T-helper 9 cell (primary cell): ENCODE measurements around the gene FBXO17.
"Not testable (repeated sequence)": the region's sequence is repeated elsewhere in the genome, so short reads cannot be mapped to it uniquely, and the experiment has no call there.

Source experiments
- DNase-seq: peaks from one replicate; pipeline ENCODE4 v3.0.0-alpha.2; 2020
- total RNA-seq, 2 donors: gene quantifications; one replicate each; lab custom pipeline; 2026; lab: John Stamatoyannopoulos, UW

FBXO17 gene
- 0 reads per million in 2 donors for total RNA-seq

GRCh38 chr19:38975214-38975860 is at the start of gene FBXO17:
Gene FBXO17 (minus strand): TSS chr19:38975742. CDS start chr19:38950319, 25,423 bp downstream.
- DNase-seq = no peak

DNA sequence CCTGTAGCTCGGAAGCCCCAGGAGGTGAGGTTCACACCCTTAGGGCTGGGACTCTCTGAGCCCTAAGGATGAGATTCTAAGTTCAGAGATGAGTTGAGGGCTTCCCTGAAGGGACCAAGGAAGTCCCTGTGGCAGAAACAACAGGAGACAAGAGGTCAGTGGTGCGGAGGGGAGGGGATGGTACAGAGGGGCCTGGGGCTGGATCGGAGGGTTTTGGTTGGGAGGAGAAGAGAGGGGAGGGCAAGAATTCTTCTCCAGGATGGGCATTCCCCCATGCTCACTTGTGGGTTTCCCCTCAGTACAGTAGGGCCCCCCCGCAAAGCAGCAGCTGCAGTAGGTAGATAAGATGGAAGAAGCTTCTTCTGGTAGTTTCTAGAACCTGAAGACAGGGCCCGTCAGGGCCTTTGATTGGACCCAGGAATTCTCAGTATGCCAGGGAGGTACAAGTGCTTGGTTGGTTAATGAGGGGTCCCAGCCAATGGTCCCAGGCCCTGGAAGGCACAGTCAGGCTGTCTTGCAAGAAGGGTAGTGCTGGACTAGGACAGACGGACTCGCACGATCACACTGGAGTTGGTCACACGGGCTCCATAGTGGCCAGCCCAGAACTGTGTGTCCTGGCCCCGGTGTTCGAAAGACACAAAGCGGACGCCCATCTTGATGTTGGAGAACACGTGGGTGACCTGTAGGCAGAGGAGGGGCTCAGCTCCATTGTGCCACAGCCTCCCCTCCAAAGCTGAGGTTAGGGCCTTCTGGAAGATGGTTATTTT is 49.5 kb upstream of the FBXO17 start:
- no peak for DNase-seq

DNA sequence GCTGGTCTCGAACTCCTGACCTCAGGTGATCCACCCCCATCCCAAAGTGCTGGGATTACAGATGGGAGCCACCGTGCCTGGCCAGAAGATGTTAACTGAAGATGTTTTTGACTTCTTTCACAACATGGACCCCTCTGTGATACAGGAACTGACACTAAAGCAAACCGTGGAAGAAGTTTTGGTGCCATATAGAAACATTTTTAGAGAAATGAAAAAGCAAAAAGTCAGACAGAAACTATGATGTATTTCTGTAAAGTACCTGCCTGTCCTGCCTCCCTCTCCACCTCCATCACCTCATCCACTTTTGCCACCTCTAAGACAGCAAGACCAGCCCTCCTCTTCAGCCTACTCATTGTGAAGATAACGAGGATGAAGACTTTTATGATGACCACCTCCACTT is 45.5 kb upstream of the FBXO17 start:
- no peak for DNase-seq

DNA sequence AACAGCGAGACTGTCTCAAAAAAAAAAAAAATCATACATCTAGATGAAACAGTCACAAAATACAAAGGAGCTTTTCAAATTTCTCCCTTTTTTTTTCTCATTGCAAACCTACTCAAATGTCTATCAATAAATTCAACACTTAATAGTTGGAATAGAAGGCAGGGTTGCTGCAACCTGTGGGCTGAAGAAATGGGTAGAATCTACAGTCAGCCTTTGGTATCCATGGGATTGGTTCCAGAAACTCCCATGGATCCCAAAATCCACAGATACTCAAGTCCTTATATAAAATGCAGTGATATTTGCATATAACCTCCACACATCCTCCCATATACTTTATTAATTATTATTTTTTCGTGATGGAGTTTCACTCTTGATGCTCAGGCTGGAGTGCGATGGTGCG is 42.1 kb upstream of the FBXO17 start:
- DNase-seq = no peak

- DNase-seq = no peak
Observed at GRCh38 chr19:39017026-39017425, 41.5 kb upstream of the FBXO17 start.

GRCh38 chr19:39014037-39014436 is 38.5 kb upstream of the FBXO17 start:
- DNase-seq = no peak

DNA sequence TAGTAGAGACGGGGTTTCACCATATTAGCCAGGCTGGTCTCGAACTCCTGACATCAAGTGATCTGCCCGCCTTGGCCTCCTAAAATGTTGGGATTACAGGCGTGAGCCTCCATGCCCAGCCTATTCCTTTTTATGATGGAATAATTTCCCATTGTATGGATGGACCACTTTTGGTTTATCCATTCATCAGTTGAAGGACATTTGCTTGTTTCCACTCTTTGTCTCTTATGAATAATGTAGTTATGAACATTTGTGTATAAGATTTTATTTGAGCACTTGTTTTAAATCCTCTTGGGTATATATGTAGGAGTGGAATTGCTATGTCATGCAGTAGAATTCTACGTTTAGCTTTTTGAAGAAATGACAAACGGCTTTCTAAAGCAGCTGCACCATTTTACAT is 33.5 kb upstream of the FBXO17 start:
- no peak for DNase-seq

DNA sequence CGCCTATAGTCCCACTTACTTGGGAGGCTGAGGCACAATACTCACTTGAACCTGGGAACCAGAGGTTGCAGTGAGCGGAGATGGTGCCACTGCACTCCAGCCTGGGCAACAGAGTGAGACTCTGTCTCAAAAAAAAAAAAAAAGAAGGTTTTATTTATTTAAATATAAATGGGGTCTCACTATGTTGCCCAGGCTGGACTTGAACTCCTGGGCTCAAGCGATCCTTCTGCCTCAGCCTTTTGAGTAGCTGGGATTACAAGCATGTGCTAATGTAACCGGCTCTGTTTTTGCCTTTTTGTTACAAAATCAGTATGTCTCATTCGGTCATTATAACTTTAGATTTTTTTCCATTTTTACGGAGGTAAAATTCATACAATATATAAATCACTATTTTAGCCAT is 32.6 kb upstream of the FBXO17 start:
- DNase-seq = no peak

GRCh38 chr19:39007096-39007495 is 31.6 kb upstream of the FBXO17 start:
- no peak for DNase-seq

- no peak for DNase-seq
Observed at GRCh38 chr19:39004403-39004802, 28.9 kb upstream of the FBXO17 start.

DNA sequence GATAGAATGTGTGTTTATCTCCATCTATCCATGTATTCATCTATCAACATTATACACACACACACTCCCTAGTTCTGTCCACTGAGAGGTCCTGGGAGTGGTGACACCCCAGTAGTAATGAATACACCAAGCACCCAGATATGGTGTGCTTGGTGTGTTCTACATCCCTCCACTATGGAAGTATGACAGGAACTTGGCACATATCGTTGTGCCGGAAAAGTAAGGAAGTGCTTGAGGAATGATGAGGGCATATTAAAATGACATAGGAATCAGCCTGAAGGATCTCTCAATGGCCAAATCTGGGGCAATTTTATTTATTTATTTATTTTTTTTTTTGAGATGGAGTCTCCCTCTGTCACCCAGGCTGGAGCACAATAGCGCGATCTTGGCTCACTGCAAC is 28.3 kb upstream of the FBXO17 start:
- no peak for DNase-seq

GRCh38 chr19:39003188-39003587 is 27.6 kb upstream of the FBXO17 start:
- no peak for DNase-seq

DNA sequence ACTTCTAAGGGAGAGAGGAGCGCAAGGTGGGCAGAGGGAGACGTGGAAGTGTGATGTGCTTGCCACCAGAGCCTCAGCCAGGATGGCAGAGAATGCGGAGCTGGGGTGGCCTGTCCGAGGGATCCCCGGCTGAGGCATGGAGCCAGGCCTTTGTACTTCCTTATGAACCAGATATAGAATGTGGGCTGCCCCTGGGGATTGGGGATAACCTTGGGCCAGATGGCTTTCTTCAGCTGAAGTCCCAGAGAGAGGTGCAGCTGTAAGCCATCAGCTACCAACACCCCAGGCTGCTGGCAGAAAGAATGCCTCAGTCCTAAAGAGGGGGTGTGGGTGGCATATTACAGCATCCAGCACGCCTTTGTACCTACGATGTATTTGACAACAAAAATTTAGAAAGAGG is 25.5 kb upstream of the FBXO17 start:
- no peak for DNase-seq

- not testable (repeated sequence) for DNase-seq
Observed at GRCh38 chr19:38997576-38997975, 22.0 kb upstream of the FBXO17 start.

- no peak for DNase-seq
Observed at GRCh38 chr19:38993271-38993670, 17.7 kb upstream of the FBXO17 start.

DNA sequence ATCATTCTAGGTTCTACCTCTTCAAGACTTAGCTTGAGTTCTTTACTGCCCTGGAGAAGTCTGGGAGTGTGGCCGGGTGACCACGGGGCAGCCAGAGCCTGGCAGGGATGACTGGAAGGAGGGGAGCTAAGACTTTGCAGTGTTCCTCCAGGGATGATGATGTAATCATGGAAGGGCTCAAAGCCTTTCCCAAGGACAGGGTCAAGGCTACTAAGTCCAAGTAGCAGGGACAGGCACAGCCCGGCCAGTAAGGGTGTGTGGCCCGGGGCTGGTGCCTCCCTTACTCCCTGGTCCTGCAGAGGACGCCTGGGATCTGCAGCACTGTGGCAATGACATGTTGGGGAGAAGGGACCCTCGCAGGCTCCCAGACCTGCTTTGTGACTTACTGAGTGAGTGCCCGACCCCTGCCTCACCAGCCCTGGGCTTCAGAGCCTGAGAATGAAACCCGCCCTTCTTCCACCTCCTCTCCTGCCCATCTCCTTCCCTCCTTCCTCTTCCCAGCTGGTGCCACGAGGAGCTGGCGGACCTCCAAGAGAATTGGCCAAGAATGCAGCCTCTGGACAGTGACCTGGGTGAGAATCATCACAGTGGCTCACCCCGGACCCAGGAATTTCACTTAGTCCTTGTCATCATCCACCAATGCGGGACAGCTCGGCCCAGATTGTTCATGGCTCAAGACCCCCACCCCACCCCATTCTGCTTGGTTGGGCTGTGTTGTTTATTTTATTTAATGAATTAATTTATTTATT is 15.6 kb upstream of the FBXO17 start:
- DNase-seq = no peak

GRCh38 chr19:38989614-38990013 is 14.1 kb upstream of the FBXO17 start:
- DNase-seq = not testable (repeated sequence)

DNA sequence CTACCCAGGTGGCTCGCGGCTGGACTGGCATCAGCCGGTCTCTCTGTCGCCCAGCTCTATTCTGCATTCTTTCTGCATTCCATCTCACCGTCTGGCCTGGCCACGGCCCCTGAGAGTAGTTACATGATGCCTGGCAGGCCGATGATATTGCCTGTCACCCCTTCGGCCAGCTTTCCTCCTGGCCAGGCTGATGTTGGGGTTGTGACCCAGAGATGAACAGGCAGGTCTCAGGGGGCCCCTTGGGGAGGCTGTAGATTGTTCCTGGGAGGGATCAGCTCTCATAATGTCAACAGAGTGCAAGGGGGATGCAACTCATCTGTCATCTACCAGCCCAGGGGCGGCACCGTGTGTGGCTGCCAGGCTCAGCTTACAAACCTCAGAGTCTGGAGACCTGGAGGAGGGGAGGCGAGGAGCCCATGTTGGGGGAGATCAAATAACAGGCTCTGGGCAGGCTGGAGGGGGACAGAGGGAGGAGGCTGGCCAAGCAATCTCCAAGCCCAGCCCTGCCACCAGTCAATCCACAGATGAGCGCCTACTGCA is 13.6 kb upstream of the FBXO17 start:
- DNase-seq = no peak

- DNase-seq = not testable (repeated sequence)
Observed at GRCh38 chr19:38988627-38989026, 13.1 kb upstream of the FBXO17 start.

DNA sequence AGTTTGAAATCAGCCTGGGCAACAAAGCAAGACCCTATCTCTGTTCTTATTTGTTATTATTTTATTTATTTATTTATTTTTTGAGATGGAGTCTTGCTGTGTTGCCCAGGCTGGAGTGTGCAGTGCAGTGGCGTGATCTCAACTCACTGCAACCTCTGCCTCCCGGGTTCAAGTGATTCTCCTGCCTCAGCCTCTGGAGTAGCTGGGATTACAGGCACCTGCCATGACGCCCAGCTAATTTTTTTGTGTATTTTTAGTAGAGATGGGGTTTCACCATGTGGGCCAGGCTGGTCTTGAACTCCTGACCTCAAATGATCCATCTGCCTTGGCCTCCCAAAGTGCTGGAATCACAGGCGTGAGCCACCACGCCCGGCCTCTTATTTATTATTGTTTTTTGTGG is 12.2 kb upstream of the FBXO17 start:
- not testable (repeated sequence) for DNase-seq

DNA sequence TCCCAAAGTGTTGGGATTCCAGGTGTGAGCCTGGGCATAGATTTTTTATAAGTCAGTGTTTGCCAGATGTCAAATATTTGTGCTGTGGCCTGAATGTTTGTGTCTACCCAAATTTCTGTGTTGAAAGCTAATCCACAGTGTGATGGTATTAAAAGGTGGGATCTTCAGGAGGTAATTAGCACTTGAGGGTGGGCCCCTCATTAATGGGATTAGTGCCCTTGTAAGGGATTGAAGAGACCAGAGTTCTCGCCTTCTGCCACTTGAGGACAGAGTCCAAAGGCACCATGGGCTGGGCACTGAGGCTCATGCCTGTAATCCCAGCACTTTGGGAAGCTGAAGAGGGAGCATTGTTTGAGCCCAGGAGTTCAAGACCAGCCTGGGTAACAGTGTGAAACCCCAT is 9.7 kb upstream of the FBXO17 start:
- no peak for DNase-seq

- DNase-seq = no peak
Observed at GRCh38 chr19:38980583-38981374, 5.2 kb upstream of the FBXO17 start.

DNA sequence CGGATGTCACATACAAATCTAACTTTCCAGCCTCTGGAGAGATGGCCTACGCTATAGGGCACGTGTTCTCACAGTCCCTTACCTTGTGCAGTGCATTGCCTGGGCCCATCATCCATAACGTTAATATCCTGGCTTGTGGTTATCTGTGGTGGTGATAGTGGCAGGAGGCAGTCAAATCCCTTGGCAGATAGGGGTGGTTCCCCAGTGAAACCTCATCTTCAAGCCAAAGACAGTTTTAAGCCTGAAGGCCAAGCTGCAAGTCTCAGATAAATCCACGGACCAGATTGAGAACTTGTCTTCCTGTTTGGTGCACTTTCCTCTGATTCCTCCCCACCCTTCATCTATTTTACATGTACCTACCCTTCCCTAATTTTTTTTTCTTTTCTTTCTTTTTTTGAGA is 4.3 kb upstream of the FBXO17 start:
- DNase-seq = no peak
